ENCODE data around the gene CLCA2.

GRCh38 chr1:86436041-86436440, 12.1 kb downstream of the CLCA2 start:
- TF ChIP-seq POLR2A (IDR thresholded peaks at IDR 0.05) (no peak), CTCF (IDR thresholded peaks at IDR 0.05) (no peak)

Measured in Peyer's patch (tissue), 4 donors.